Right renal pelvis (tissue), 4 donors: ENCODE data around the gene PRR30. TPM values are rescaled to one million over a fixed set of nuclear protein-coding genes. Genes with fewer than 3 reads are reported as not detected.
"Not testable (repeated sequence)": the region's sequence is repeated elsewhere in the genome, so short reads cannot be mapped to it uniquely, and the experiment has no call there.

Experiments used
- DNase-seq, 4 donors: peaks; one replicate each; pipeline ENCODE4 v3.0.0-alpha.2; 2013; ENCODE audit warnings: low read depth in 4 of 4, low spot score in 3 of 4, missing footprints in 1 of 4
- polyA plus RNA-seq, 4 donors: library from polyadenylated mRNA; unstranded; fragments of 120-200 nt; gene quantifications; one replicate each; pipeline ENCODE4 v1.2.1, GENCODE V29; 2013; ENCODE audit not compliant: insufficient read length in 4 of 4

PRR30 gene
- polyA plus RNA-seq, result under 1 TPM in 1 of 4 donors, not detected in 3; 0.04 TPM

DNA sequence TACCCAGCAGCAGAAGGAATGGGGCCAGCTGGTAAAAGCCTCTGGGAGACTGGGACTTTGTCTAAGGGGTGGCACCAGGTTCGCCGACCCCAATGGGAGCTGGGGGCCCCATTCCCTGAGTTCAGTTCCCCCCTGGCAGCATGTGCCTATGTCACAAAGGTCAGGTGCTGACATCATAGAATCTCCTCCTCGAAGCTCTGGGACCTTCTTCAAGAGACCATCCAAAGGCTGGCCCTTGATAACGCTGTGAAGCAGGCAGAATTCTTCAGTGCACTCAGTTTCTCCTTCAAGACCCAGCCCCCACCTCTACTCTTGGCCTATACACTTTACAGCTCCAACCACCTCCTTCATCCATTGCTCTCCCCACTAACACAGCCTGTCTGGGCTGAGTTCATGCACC is at the start of gene PRR30:
PRR30 (minus strand) TSS at position 101 of the 400 bp plus-strand sequence. CDS start 1,081 bp downstream, outside the sequence.
- no peak for DNase-seq

DNA sequence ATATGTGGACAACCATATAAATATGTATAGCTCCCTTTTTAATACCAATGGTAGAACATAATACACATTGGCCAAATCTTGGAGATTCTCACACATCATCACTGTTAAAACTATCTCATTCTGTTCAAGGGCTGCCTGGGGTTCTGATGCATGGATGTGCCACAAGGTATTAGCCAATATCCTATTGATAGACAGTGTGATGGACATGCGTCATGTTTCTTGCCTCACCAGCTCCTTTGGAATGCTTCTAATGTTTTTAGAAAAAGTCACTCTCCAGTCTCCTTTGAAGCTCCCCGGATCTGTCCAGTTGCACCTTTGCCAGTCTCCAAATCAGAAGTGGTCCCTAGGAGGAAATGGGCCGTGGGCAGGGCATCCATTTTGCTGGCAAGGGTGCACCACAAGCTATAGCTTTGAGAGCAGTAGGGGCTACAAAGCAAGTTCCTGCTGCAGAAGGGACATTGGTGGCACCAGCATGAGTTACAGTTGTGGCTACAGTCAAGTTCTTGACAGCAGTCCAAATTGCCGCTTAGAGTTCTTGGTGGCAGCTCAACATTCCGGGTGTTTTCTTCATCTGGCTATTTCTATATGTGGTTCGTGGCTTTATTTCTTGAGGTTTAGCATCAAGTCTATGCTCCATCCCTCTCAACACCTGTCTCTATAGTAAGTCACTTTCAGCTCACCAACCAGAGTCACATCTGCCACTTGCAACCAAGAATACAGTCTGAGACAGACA is 47.6 kb upstream of the PRR30 start:
- no peak for DNase-seq

DNA sequence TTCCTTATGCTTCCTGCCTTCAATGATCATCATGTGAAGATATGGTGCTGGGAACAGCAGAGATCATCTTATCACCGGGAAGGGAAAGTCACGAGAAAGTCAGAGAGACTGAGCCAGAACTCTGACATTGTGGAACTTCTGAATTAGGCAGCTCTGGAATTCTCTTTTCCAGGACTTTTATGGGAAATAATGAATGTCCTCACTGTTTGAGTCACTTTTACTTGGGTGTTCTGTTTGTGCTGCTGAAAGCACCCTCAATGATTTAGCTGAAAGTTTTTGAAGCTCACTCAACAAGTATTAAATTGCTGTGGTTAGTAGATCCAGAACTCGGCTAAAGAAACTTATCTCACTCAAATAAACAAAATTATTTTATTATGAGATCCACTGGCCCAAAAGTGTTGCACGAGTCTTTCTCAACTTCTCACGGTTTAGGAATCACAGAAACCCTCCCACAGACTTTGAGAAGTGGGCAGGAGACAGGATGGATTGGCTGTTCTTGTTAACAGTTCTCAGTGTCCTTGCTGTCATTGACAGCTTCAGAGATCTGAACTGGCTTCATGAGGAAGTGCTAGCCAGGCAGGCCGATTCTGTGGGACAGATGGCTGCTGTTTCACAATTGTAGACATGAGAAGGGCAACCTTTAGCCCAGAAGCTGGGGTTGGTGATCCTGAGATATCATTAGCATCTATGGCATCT is 46.3 kb upstream of the PRR30 start:
- no peak for DNase-seq

DNA sequence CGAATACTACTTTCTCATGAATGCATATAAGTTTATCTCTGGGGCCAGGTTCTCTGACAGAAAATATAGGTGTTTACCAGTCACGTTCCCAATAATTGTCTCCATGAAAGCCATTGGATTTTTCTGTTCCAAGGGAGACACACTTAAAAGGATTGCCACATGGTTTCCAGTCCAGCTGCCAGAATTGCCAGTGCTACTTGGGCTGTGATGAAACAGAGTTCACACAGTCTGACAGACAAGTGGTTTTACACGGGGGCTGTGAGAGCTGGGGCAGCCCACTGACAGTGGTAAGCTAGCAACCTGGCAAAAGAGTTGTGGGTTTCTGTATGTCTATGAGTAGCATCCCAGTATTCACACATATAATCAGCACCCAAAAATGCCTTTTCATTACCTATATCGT is 44.9 kb upstream of the PRR30 start:
- DNase-seq, result no peak

DNA sequence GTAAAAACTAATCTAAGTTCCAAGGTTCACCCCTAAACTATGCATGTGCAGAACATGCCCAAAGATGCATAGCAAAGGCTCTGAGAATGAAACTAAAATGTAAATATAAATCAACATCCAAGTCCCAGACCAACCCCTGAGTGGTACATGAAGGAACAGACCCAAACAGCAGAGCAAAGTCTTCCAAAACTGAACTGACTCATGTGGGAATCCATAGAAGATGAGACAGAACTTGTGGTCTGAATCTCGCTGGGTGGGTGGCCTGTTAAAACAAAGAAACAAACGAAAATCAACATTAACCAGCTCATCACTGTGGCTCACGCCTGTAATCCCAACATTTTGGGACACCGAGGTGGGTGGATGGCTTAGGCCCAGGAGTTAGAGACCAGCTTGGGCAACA is 43.1 kb upstream of the PRR30 start:
- DNase-seq, result no peak

DNA sequence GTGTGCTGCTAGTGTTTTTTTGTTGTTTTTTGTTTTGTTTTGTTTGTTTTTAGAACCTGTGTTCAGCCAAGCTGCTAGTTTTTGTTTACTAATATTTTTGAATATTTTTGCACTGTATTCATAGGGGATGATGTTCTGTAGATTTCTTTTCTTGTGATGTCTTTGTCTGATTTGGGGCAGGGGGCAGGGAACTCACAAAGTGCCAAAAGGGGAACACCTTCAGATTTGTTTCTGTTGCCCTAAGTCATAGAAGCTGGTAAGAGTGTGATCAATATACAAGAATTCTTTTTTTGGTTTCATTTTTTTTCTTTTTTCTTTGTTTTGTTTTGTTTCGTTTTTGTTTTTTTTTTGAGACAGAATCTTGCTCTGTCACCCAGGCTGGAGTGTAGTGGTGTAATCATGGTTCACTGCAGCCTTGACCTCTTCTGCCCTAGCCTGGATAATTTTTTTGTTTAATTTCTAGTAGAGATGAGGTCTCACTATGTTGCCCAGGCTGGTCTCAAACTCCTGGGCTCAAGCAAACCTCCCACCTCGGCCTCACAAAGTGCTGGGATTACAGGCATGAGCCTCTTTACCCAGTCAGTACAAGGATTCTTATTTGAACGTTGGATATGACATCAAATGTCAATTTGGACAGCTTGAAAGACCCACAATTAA is 40.3 kb upstream of the PRR30 start:
- no peak for DNase-seq

DNA sequence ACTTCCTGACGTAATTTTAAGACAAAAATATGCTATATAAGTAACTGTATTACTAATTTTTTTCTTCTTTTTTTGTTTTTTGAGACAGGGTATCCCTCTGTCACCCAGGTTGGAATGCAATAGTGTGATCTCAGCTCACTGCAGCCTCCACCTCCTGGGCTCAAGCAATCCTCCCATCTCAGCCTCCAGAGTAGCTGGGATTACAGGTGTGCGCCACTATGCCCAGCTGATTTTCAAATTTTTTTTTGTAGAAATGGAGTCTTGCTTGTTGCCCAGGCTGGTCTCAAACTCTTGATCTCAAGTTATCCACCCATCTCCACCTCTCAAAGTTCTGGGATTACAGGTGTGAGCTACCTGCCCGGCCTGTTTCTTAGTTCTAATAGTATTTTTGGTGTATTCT is 39.3 kb upstream of the PRR30 start:
- DNase-seq, result no peak

DNA sequence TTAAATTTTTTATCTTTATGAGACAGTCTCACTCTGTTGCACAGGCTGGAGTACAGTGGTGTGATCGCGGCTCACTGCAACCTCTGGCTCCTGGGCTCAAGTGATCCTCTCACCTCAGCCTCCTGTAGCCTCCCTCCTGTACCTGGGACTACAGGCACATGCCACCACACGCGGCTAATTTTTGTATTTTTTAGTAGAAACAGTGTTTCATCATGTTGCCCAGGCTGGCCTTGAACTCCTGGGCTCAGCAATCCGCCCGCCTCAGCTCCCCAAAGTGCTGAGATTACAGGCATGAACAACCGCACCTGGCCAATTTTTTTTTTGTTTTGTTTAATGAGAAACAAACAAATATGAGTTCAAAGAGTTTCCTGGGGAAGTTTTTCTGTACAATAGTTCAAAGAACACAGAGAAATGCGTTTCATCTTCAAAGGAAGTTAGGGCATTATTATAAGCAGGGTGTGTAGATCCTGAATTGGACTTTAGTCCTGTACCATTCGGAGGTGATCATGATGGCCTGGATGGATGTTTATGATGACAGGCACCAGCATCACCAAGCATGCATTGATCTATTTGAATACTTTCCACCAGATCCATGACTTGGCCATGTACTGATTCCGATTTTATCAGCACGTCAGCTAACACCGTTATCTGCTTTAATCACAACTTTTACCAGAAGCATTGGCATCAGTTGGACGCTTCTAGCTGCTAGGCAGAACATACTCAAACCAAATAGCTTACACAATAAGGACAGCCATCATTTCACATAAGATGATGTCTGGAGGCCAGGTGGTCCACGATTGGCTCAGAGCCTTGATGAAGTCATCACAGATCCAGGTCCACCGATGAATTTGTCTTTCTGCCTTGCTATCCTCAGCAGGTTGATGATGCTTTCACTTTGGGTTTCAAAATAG is 38.5 kb upstream of the PRR30 start:
- DNase-seq, result no peak

DNA sequence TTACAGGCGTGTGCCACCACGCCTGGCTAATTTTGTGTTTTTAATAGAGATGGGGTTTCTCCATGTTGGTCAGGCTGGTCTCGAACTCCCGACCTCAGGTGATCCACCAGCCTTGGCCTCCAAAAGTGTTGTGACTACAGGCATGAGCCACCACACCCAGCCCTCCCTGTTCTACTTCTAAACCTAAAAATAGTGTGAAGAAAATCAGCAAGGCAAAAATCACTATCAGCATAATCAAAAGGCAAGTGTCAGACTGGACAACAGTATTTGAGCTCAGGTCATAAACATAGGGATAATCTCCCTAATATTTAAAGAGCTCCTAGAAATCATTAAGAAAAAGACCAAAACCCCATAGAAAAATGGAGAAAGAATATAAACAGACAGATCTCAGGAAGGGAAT is 36.6 kb upstream of the PRR30 start:
- DNase-seq, result not testable (repeated sequence)

DNA sequence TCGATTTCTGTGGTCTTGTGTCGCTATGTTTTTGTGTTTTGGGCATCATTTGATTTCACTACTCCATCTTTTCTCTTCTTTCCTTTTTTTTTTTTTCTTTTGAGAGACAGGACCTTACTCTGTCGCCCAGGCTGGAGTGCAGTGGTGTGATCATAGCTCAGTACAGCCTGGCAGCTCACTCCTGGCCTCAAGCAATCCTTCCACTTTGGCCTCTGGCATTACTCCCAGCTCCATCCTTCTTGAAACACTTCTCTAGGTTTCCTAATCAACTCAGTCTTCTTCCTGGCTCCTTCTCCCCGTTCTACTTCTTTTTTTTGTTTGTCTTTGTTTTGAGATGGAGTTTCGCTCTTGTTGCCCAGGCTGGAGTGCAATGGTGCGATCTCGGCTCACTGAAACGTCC is 36.1 kb upstream of the PRR30 start:
- DNase-seq, result no peak

DNA sequence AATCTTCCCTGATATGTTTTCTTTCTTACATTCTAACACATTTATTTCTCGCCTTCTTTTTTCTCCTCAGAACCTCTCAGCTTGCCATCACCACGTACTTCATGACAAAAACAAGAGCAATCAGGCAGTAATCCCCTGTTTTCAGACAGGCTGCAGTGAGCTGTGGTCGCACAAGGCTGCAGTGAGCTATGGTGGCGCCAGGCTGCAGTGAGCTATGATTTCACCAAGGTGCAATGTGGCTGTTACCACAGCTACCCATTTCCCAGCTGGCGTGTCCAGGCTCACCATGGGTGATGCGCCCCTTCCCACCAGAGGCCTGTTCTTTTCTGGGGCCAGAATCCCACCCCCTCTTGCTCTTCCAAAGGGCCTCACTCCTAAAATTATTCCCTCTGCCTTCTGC is 35.4 kb upstream of the PRR30 start:
- DNase-seq, result no peak

DNA sequence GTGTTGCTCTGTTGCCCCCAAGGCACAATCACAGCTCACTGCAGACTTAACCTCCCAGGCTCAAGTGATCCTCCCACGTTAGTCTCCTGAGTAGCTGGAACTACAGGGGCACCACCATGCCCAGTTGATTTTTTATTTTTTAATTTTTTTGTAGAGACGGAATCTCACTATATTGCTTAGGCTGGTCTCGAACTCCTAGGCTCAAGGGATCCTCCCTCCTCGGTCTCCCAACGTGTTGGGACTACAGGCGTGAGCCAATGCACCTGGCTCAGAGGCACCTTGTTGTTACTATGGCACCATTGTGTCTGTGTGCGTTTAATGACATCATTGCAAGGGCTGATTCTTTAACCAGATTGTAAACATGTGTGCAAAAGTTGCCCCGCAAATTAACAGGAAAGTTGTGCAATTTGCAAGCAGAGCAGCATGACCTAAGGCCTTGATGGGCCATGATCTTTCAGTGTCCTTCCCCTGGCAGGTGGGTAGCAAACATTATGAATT is 32.2 kb upstream of the PRR30 start:
- no peak for DNase-seq

DNA sequence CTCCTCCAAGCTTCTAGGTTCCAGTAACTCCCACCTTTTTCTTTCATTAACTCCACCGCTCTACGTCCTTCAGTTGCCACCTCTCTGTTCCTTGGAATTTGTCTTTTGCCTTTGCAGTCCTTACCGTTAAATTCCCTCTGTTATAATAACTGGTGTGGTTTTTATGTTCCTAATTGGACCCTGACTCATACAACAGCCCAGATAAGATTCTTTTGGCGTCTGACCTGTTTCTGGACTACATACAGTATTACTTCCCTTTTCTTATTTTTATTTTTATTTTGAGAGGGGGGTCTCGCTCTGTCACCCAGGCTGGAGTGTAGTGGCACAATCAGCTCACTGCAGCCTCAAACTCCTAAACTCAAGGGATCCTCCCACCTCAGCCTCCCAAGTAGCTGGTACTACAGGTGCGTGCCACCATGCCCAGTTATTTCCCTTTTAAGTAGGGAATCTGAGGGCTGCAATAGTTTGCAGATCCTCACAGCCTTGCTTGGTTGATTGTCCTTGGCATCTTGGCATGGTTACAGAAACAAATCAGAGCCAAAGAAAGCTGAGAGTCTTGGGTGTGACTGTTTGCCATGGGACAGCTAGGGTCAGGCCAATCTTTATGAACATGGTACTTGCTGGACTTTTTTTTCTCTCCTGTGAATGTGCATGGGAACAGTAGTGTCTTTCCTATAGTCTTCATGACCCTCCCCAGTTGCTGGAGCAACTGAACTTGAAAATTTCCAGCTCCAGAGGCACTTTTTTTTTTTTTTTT is 31.5 kb upstream of the PRR30 start:
- no peak for DNase-seq

DNA sequence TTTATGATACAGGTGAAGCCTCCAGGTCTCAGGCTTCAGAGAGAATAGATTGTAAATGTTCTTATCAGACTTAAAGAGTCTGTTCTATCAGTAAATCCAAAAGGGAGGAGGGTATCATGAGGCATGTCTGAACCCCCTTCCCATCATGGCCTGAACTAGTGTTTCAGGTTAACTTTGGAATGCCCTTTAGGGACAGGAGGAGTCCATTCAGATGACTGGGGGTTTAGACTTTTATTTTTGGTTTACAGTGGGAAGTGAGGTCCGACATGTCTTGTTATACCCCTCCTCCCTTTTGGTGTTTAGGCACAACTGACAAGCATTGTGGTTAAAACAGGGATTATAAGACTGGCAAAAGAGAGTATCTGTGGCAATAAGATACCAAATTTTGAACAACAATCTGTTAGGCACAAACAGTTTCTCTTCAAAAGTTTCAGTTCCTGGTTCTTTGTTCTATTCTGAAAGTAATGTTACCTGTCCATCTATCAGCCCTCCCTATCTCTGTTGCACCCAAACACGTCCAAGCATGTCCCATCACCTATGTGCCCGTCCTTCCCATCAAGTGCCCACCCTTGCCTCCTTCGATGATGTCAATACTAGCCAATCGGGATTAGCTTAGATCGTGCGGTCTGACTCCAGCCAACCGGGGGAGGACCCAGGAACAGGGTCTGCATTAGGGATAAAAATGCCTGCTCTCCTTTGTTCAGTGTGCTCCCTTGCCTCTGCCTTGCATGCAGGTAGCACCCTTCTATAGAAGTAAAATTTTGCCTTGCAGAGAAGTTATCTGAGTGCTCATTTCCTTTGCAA is 26.0 kb upstream of the PRR30 start:
- no peak for DNase-seq

DNA sequence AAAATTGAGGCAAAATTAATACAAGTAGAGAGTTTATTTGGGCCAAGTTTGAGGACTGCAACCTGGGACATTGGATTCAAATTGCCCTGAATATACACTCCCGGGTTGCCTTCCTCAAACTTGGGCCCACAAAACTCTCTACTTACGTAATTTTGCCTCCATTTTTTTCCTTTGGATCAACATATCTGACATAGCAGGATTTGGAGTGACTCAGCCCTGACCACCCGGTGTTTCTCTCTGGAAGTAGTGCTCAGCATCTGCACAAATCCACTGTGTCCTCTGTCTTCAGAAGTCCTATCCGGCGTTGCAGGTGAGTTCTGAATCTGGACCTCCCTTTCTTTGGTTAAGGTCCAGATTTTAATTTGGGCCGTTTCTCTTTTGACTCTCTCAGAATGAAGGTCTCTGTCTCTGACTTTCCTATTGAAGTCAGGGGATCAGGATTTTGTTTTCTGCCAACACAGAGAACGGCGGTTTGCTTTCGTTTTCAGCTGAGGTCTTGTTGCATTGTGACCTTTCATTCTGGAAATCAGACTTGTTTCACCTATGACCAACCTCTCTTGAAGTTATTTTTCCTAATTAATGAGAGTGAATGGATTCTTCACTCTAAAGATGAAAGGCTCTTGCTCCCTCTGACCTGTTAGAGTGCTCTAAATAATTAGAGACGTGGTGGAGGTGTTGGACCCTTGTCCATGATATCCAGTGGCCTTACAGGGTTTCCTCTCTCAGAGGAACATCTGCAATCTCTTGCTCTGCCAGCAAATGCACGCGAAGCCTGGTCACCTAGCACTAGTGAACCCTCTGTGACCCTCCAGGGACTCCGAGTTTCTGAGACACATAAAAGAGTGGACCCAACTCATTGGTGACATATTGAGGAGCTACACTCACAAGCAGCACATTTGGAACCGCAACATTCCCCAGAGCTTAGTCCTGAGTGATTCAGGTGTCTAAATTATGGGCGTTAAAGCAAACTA is 23.2 kb upstream of the PRR30 start:
- no peak for DNase-seq

DNA sequence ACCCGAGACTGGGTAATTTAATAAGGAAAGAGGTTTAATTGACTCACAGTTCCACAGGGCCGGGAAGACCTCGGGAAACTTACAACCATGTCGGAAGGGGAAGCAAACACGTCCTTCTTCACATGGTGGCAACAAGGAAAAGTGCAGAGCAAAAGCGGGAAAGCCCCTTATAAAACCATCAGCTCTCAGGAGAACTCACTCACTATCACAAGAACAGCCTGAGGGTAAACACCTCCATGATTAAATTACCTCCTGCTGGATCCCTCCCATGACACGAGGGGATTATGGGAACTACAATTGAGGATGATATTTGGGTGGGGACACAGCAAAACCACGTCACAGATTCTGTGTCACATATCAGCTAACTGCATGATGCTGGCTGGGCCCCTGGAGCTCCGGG is 21.0 kb upstream of the PRR30 start:
- no peak for DNase-seq

DNA sequence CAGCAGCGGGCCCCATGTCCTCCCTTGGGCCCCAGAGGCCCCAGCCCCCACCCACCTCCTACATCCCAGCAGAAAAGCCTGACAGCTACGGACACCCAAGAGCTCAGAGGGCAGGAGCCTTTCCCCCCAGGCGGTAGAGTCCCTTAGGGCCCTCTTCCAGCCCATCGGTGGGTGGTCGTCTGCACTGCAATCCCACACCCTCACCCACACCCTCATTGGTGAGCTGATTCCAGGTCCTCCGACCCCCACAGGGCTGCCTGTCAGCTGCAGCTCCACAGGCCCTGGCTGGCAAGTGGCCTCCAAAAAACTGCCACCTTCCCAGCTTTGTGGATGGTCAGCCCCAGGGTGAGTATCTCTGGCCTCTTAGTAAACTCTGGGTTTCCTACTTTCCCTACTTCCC is 20.1 kb upstream of the PRR30 start:
- DNase-seq, result no peak

DNA sequence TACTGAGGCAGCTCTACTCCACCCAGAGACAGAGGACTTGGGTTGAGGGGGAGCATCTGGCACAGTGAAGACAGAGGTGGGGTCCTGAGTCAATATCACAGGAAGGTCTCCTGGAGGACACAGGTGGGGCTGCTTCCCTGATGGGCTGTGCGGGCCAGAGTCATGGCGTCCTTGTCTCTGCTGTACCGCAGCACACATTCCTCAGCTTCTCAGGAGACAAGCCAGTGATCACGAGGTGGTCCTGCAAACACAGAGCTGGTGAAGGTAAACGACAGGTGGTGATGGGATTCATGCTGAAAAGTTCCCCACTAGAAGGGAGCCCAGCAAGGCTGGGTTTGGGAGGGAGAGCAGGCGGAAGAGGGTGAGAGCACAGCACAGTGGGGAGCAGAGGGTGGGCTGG is 19.3 kb upstream of the PRR30 start:
- no peak for DNase-seq
